HepG2 (cell line): ENCODE results near the gene SMCO4. TPM values are rescaled to one million over a fixed set of nuclear protein-coding genes. Genes with fewer than 3 reads are reported as not detected.
"Not testable (repeated sequence)": the region's sequence is repeated elsewhere in the genome, so short reads cannot be mapped to it uniquely, and the experiment has no call there.

Experiments
- ATAC-seq: fragments of 200-7000 bp; cut with Tn5 transposase; 3 replicates; pipeline ENCODE4 v1.9.1; 2020; ENCODE audit warnings: mild to moderate bottlenecking, moderate library complexity
- BruUV-seq: library from RNA; stranded (reverse); fragments of 400-500 nt; replicated peaks from 2 replicates; lab custom pipeline; 2021; lab: Mats Ljungman, UMichigan
- CTCF ChIA-PET: fragments of 300-600 bp; formaldehyde crosslinking; extraction: SDS; loops from one replicate; lab custom pipeline; 2021; ENCODE audit warnings: low total read pairs, inconsistent platforms, low intra/inter-chr PET ratio; lab: Yijun Ruan, JAX
- POLR2A ChIA-PET: fragments of 350-600 bp; sonication (Branson Sonifier 250); formaldehyde crosslinking; loops from one replicate; lab custom pipeline; 2020; ENCODE audit warnings: antibody characterized with exemption, inconsistent platforms; lab: Yijun Ruan, JAX
- DNase-seq: peaks from one replicate; pipeline ENCODE4 v3.0.0-alpha.2; 2015; ENCODE audit warnings: low spot score
- FAIRE-seq: peaks from 3 replicates; lab custom pipeline; 2011; peaks lifted over from hg19 to GRCh38; lab: Jason Lieb, UNC
- H2AFZ ChIP-seq: one replicate; pipeline ENCODE4 v1.6.1; 2011; ENCODE audit warnings: low read length, inconsistent platforms
- H3K27ac ChIP-seq: fragments of 300-600 bp; 3 replicates; pipeline ENCODE4 v1.8.0; 2011; ENCODE audit warnings: mixed run types, mild to moderate bottlenecking, mixed read lengths, low read length, inconsistent platforms; ENCODE audit not compliant: insufficient read depth; ENCODE audit errors: extremely low read length
- H3K27me3 ChIP-seq, 2 experiments: fragments of 200-600 bp in 1 of 2; 2 replicates in 1 of 2; 3 replicates in 1 of 2; pipeline versions ENCODE4 v1.6.0 to v1.8.0; 2011; ENCODE audit warnings: low read length in 2 of 2, mild to moderate bottlenecking in 2 of 2, moderate library complexity in 2 of 2, inconsistent platforms in 1 of 2; ENCODE audit not compliant: insufficient read depth in 2 of 2, control insufficient read depth in 1 of 2
- H3K36me3 ChIP-seq, 2 experiments: fragments of 200-600 bp in 1 of 2; replicated peaks in 1 of 2; 2 replicates in 1 of 2; 3 replicates in 1 of 2; pipeline versions ENCODE4 v1.5.1 to v1.8.0; 2011; ENCODE audit warnings: low read length in 2 of 2, inconsistent platforms in 1 of 2; ENCODE audit not compliant: insufficient read depth in 2 of 2, control insufficient read depth in 1 of 2
- H3K4me1 ChIP-seq: 2 replicates; pipeline ENCODE4 v1.5.1; 2012; ENCODE audit warnings: low read length, inconsistent platforms; ENCODE audit not compliant: insufficient read depth
- H3K4me2 ChIP-seq: 2 replicates; pipeline ENCODE4 v1.6.0; 2011; ENCODE audit warnings: low read depth, low read length, inconsistent platforms
- H3K4me3 ChIP-seq, 3 experiments: fragments of 200-600 bp in 1 of 3; sonication (generic), shearing (Covaris generic) in 1 of 3; replicated peaks in 1 of 3; 2 replicates each; pipeline ENCODE4 v1.5.1; 2011 to 2016; ENCODE audit warnings: low read length in 3 of 3, inconsistent platforms in 2 of 3, low read depth in 2 of 3, mild to moderate bottlenecking in 2 of 3, control low read depth in 1 of 3, mixed read lengths in 1 of 3; ENCODE audit not compliant: insufficient read depth in 1 of 3
- H3K79me2 ChIP-seq: one replicate; pipeline ENCODE4 v1.6.1; 2011; ENCODE audit warnings: low read length, inconsistent platforms; ENCODE audit not compliant: insufficient read depth
- H3K9ac ChIP-seq: 2 replicates; pipeline ENCODE4 v1.6.0; 2011; ENCODE audit warnings: mild to moderate bottlenecking, low read depth, low read length, inconsistent platforms; ENCODE audit not compliant: insufficient read depth
- H3K9me3 ChIP-seq: 2 replicates; pipeline ENCODE4 v1.5.1; 2012; ENCODE audit warnings: mild to moderate bottlenecking, low read length
- H4K20me1 ChIP-seq: 2 replicates; pipeline ENCODE4 v1.6.0; 2011; ENCODE audit warnings: inconsistent platforms, mild to moderate bottlenecking, low read length, moderate library complexity; ENCODE audit not compliant: insufficient read depth
- MAFF ChIP-seq: IDR thresholded peaks from 2 replicates; pipeline ENCODE4 v1.6.1; 2011; ENCODE audit warnings: low read depth, low read length, improper control_type of control experiment
- MAFK ChIP-seq, 2 experiments: IDR thresholded peaks in 1 of 2; conservative IDR thresholded peaks in 1 of 2; 2 replicates each; pipeline ENCODE4 v1.6.1; 2011; ENCODE audit warnings: improper control_type of control experiment in 2 of 2, low read length in 2 of 2
- NFKB2 ChIP-seq: sonication (generic); formaldehyde crosslinking; IDR thresholded peaks from 2 replicates; pipeline ENCODE4 v1.4.0; 2020; ENCODE audit warnings: missing genetic modification reagents, borderline replicate concordance
- WGBS: methylation state at CpG from one replicate; pipeline ENCODE4 v1.1.6; 2017; ENCODE audit warnings: low lambda C conversion rate; 5-methylcytosine and 5-hydroxymethylcytosine counted together
- in situ Hi-C: cut with HindIII; loops from 2 replicates; pipeline ENCODE4 v1.10.0; 2017; ENCODE audit warnings: low pct_unique_long_range_greater_than_20kb; ENCODE audit not compliant: extremely low pct_ligation_motif_present
- intact Hi-C: fragments of 100-400 bp; cut with micrococcal nuclease; formaldehyde crosslinking; loops from one replicate; pipeline ENCODE4 v1.10.0; 2022; ENCODE audit not compliant: unreplicated experiment
- polyA plus RNA-seq, 8 experiments: library from polyadenylated mRNA; depleted of rRNA in 3 of 8; stranded (reverse) in 7 of 8; unstranded in 1 of 8; fragments of >200 nt; fragmentation: Illumina TruSeq in 4 of 8; extraction: Trizol in 4 of 8; gene quantifications; 2 replicates each; pipeline versions ENCODE4 v1.2.1 to v1.2.3, GENCODE V29; 2011 to 2016; ENCODE audit warnings: low read depth in 4 of 8, missing spikeins in 1 of 8, mixed read lengths in 1 of 8; ENCODE audit not compliant: insufficient read depth in 1 of 8
- total RNA-seq, 5 experiments: library from RNA; depleted of rRNA; stranded (reverse); fragments of >200 nt; fragmentation: Illumina TruSeq; extraction: Trizol; gene quantifications; 2 replicates each; pipeline ENCODE4 v1.2.3, GENCODE V29; 2016; ENCODE audit warnings: low read depth in 1 of 5

Gene SMCO4
- total and polyA plus RNA-seq, 2 of the 13 experiments (the other 11 are each of a cell fraction or from before 2014, with no cell fraction given): 10.6 to 28.5 TPM

GRCh38 chr11:93587425-93587824 is 44.2 kb upstream of the SMCO4 start:
- H3K4me2 ChIP-seq, H3K9me3 ChIP-seq, H3K79me2 ChIP-seq, H2AFZ ChIP-seq, H3K27ac ChIP-seq, intact Hi-C loops, POLR2A ChIA-PET, H4K20me1 ChIP-seq, ATAC-seq, H3K4me3 ChIP-seq, H3K27me3 ChIP-seq, H3K9ac ChIP-seq, BruUV-seq, in situ Hi-C loops, H3K36me3 ChIP-seq, CTCF ChIA-PET, FAIRE-seq: not testable (repeated sequence)
- WGBS: 36% methylated on average over 1 of the region's 1 CpG
- peak; percentile 19 for DNase-seq
- peaks cover 39% of the 10 kb centered on the region for H3K4me1 ChIP-seq

DNA sequence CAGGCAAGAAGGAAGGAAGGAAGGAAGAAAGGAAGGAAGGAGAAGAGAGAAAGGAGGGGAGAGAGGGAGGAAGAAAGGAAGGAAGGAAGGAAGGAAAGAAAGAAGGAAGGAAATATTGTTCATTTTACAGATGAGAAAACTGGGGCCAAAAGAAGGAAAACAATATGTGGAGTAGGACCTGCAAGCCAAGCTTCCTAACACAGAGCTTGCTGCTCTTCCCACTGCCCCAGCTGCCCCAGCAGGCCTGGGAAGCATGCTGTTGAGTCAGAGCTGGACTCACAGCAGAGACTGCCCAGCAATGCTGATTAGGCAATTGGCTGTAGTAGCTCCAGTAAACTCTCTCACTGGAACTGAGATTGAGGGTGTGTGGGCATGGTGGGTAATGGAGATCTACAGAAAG is 42.6 kb upstream of the SMCO4 start:
- intact Hi-C loops: no loop called here
- CTCF ChIA-PET: no interaction called here
- peak; percentile 65; the same call in 2 of the 3 replicates for ATAC-seq
- H3K79me2 ChIP-seq: no peaks in the 10 kb centered on the region
- no peak overlapping the region for H2AFZ ChIP-seq
- DNase-seq: no peak
- no peaks in the 10 kb centered on the region for H3K36me3 ChIP-seq
- H3K9ac ChIP-seq: no peak overlapping the region
- H3K27ac ChIP-seq: no peak overlapping the region
- POLR2A ChIA-PET: no interaction called here
- H3K4me2 ChIP-seq: no peak overlapping the region
- H3K27me3 ChIP-seq: peaks cover 0 to 6% of the 10 kb centered on the region in 2 experiments; a peak in 2 of 5 replicates
- FAIRE-seq: no peak
- in situ Hi-C loops: no loop called here
- H3K4me1 ChIP-seq: peaks cover 22% of the 10 kb centered on the region
- H4K20me1 ChIP-seq: no peaks in the 10 kb centered on the region
- no peaks in the 10 kb centered on the region for H3K9me3 ChIP-seq
- H3K4me3 ChIP-seq: no peak overlapping the region
- BruUV-seq: no TSS peak
- TF ChIP-seq MAFF: peak; percentile 91
- peak; percentile 95 to 96 for TF ChIP-seq MAFK (conservative IDR thresholded peaks at IDR 0.05 in 1 of 2, IDR thresholded peaks at IDR 0.05 in 1 of 2; ENCODE audit: low read length in 2 of 2)
- no peak for TF ChIP-seq NFKB2 (CRISPR knock-in tag)
